Stimulated activated CD8-positive, alpha-beta memory T cell treated with anti-CD3 and anti-CD28 coated beads, Interleukin-4, amount 100 ng/mL, for 48 hours (primary cell): ENCODE results near the gene KLF13.

Experiments
- DNase-seq: peaks from one replicate; pipeline ENCODE4 v3.0.0-alpha.2; 2020

The KLF13 gene

DNA sequence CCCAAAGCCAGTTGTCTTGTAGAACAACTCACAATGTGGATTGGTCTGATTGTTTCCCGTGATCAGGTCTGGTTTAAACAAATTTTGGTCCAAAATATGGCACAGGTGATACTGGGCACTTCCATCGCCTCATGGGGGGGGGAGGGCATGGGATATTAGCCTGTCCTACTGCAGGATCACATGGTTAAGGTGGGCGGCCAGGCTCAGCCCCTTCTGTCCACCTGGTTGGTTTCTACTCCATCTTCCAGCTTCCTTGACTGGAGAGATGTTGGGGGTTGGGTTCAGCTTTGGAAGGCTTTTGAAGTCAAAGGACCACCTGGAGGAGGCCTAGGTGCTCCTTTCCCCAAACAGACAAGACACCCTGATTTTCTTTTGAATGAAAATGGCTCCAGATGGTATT is 7.2 kb downstream of the KLF13 start:
- DNase-seq: no peak

DNA sequence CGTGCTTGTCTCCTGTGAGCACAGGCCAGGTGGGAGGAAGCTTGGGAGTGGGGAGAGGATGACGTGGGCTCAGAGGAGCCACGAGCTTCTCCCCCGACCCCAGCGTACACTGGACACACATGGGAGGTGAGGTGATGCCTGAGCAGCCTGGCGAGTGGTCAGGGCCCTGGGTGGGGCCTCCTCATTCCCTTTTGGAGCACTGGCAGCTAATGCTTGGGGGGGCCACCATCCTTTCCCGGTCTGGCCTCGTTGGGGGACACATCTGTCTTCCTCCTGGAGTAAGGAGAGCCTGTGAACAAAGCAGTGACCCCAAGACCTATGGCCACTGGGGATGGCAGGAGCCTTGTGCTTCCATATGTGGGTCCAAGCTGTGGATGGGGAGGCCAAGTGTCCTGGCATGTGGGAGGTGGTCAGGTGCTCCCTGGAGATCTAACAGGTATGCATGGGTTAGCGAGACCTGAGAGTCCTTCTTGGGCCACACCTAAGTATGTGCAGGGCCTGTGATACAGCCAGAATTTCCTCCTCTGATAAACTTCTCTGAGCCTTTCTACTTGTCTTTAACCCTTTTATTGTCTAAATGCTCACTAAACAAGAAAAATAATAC is 9.5 kb downstream of the KLF13 start:
- DNase-seq: no peak

DNA sequence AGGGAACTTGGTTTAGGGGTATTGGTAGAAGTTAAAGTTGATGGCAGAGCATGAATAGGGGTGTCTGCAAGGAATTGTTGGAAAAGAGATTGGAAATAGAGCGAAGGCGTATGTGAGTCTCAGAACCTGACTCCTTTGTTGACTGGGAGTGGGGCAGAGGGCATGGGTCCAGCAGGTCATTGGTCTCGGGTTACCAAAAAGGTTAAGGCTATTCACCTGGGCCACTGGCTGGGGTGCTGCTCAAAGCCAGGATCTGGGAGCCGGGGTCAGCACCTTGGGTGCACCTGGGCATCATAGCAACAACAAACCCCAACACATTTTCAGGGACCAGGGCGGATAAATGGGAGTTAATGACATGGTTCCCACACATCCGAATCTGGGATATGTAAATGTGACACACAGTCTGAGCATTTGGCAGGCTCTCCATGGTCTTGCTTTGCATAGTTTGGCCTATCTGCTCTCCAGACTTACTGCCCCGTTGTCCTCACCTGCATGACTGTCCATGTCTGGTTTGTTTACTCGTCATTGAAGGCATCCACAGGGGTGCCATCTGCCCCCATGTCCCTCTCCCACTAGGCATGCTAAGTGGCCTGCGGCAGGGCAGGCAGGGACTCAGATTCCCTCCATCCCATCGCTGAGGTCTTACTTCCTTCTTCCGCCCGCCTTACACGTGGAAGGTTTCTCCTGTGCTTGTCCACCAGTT is 10.1 kb downstream of the KLF13 start:
- no peak for DNase-seq

DNA sequence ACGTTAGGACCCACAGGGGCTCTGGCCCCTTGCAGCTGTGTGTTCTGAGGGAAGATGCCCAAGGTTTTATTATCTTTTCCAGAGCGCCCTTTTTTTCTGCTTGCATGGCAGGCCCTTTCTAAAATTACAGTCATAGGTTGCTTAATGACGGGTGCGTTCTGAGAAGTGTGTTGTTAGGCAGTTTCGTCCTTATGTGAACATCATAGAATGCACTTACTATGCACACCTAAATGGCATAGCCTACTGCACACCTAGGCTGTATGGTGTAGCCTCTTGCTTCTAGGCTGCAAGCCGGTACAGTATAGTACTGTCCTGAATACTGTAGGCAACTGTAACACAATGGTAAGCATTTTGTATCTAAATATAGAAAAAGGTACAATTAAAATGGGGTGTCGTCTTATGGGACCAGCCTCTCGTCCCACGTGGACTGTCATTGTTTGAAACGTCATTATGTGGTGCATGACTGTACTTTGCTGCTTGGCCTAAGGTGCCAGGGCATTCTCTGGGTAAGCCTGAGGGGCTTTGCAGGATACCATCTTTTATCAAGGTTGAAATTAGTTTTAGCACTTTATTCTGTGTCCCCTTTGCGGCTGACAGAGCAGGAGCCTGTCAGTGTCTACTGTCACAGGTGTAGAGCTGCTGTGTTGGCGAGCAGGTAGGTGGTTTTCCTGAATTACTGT is 10.9 kb downstream of the KLF13 start:
- no peak for DNase-seq

DNA sequence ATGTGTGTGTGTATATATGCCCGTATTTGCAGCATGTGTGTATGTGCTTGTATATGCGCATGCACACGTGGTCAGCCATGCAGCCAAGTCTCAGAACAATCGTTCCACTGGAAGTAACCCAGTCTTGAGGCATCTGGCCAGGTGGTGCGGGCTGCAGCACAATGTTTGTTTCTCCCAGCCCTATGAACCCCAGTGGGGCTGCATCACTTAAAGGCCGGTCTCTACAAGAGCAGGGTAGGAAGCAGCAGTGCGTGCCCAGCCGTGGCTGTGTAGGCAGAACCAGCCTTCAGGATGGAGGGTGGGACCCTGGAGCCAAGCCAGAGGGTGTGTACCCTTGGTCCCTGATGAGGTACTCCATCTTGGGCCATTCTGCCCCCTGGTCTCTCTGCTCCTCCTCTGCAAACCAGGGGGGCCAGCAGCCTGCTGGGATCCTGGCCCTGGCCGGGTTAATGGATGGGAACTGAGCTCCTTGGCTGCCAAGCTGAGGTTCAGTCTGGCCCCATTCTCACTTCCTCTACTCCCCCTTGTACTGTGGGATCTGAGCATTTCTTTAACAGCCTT is 11.8 kb downstream of the KLF13 start:
- DNase-seq: no peak

DNA sequence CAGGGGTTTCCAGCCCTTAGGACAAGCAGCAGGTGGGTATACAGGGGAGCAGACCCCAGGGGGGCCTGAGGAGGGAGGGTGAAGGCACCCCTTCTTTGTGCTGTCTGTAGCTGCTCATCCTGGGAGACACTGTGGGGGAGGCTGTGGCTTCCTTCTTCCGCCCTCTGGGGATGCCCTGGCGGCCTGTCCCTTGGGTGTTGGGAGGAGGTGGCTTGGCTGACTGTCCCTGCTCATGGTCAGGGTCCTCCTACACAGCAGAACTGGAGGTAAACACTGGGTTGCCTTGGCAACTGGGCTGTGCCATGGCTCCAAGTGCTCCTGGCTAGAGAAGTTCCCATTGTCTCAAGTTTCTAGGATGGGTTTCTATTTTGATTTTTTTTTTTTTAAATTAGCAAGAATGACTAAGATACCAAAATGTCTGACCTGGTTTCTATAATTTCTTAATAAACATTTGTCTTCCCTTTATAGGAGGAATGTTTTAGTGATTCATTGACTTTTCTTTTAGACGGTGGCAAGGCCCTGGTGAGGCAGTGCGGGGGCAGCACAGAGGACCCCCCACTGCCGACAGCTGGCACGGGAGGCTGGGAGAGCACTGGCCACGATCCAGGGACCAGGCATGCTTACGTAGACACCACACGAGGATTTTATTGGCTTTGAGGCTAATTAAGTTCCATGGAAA is 12.4 kb downstream of the KLF13 start:
- DNase-seq: peak; percentile 71

DNA sequence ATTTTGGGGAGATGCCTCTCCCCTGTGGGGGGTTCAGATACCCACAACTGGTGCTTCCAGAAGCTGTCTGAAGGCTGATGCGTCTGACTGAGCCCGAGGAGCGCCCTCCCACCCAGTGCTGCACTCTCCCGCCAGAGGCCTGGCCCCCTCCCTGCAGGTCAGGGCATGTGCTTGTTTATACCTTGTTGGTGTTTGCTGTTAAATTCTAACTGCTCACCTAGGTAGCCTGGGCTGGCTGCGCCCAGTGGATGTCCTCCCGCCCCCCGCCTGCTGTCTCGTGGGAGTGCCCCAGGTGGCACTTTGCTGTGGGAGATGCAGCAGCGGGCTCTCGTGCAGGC is 12.9 kb downstream of the KLF13 start:
- no peak for DNase-seq

DNA sequence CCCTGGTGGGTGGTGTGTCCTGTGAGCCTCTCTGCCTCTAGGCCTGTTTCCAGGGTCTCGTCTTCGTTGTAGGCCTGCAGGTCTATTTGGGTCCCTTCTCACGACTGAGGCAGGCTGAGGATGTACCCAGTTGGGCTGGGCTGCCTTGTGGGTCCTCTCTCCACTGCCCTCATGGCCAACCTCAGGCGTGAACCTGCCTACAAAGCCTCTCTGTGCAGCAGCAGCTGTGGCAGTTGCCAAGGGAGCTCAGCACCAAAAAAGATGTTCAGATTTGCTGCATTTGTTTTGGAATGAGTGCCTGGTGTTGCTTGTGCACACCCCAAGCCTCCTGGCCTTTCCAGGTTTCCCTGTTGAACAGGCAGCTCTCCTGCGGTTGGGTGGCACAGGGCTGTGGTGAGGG is 13.4 kb downstream of the KLF13 start:
- no peak for DNase-seq

DNA sequence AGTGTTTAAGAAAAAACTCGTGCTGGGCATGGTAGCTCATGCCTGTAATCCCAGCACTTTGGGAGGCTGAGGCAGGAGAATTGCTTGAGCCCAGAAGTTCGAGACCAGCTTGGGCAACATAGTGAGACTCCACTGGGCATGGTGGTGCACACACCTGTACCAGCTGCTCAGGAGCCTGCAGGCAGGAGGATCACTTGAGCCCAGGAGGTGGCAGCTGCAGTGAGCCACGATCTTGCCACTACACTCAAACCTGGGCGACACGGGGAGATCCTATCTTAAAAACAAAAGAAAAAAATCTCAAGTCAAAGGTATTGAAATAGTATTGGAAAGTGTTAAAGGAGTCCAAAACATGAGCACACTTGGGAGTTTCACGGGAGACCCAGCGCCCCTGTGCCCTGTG is 14.0 kb downstream of the KLF13 start:
- DNase-seq: no peak

DNA sequence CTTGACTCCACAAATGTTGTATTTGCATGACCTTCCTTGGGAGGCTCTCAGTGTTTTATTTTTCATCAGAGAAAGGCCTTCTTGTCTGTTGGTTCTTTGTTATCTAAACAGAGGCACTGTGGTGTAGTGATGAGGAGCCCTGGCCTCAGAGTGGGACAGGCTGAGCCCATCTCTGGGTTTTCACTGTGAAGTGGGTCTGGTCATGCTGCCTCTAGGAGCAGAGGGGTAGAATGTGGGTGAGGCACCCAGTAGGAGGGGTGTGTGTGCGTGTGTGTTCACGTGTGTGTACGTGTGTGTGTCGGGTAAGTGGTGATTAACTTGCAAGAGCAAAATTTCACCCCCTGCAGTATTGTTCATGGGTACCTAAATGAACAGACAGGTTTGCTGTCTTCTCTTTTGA is 14.4 kb downstream of the KLF13 start:
- DNase-seq: no peak

DNA sequence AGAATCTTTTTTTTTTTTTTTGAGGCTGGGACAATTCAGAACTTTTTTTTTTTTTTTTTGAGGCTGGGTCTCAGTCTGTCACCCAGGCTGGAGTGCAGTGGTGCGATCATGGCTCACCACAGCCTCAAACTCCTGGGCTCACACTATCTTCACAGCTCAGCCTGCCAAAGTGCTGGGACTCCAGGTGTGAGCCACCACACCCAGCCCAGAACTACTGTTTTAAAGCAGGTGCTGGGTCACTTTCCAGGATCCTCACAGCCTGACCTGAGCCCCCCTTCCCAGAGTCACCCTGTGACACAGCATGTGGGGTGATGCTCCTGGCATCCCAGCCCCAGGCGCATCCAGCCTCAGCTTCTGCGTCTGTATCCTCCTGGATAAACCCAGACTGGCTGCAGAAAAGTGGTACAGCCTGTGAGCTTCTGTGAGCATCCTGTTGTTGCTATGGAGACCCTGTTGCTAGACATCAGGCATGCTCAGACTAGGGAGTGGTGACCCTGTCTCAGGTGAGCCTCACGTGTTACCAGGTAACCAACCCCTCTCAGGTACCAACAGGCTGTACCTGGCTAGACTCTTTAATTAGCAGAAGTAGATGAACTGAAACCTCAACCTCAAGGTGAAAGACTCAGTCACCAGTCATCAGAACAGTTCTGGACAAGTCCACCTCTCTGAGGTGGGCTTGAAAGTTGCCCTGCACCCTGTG is 15.0 kb downstream of the KLF13 start:
- no peak for DNase-seq

DNA sequence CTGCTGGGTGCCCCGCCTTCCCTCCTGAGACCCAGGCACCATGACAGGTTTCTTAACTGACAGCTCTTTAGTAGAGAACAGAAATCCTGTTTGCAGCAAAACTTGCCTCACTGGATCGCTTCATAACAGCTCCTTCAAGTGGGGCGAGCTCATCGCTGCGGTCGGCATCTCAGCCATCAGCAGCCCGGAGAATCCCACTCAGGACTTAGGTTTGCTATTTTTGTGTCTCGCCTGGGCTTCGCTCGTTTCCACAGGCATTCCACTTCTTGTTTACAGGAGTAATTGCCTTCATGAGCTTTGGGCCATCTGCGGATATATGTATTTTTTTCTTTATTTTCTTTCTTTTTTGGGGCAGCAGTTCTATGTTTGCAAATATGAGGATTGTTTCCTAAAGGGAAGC is 15.7 kb downstream of the KLF13 start:
- DNase-seq: no peak

DNA sequence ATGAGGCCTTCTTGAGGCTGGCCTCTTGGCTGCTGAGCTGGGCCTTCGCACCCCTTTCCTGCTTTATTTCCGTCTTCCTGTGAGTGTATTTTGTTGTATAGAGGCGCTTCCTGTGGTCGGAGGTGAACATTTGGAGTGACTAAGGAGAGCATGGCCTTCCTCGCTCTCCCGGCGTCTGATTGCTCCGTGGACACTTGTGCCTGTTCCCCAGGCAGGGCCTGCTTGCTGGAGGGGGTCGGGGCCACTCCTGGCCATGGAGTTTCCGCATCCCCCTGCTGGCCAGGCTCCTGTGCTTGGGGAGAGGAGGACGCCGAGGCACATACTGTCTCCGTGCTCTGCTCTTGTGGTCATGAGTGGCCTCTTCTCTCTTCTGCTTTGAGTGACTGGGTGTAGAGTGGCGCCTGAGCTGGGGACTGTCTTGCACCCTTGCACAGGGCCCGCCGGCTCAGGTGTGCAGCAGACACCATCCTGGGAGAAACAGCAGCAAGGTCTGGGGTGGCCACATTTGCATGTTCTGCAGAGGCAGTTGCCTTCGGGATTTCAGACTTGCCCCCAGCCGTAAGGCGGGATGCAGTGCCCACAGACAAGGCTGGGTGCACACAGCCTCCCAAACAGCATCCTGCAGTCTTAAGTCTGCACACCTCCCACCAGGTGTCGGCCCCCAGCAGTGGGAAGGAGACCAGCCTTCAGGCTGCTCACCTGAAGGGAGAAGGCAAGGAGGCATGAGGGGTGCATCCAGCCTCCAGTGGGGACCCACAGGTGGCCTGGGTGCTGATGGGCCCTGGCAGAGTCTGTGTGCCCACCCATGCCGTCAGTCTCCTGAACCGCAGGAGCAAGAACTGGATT is 16.4 kb downstream of the KLF13 start:
- peak; percentile 20 for DNase-seq

DNA sequence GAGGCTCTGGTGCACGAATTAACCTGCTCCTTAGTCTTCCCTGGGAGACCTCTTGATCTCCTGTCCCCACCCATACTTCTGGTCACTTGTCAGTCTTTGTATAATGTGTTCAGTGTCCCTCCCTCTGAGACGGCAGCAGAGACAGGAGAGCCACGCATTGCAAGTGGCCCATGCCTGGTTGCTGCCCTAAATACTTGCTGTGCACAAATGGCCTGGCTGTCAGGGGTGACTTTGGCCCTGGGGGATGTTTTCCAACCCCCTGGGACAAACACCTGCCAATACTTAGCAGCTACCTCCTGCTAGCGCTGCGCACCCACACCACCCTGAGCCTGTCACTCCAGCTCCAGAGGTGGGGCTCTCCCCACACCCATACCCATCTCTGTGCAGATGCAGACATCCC is 17.2 kb downstream of the KLF13 start:
- no peak for DNase-seq

DNA sequence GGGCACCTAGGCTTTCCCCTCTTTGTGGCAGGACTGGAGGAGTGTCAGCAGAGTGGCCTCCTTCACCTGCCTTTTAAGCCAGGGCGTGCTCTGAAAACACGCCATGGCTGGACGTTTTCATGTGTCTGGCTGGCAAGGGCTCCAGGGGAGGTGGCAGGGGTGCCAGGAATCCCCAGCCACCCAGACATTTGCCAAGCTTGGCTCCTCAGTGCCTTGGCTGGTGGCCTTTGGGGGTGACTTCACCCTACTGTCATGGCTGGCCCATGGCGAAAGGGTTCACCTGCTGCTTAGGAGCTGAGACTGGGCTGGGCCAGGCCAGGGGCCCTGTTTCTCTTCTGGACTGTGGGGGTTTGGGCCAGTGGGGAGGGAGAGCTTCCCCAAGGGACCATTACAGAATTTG is 17.6 kb downstream of the KLF13 start:
- no peak for DNase-seq

DNA sequence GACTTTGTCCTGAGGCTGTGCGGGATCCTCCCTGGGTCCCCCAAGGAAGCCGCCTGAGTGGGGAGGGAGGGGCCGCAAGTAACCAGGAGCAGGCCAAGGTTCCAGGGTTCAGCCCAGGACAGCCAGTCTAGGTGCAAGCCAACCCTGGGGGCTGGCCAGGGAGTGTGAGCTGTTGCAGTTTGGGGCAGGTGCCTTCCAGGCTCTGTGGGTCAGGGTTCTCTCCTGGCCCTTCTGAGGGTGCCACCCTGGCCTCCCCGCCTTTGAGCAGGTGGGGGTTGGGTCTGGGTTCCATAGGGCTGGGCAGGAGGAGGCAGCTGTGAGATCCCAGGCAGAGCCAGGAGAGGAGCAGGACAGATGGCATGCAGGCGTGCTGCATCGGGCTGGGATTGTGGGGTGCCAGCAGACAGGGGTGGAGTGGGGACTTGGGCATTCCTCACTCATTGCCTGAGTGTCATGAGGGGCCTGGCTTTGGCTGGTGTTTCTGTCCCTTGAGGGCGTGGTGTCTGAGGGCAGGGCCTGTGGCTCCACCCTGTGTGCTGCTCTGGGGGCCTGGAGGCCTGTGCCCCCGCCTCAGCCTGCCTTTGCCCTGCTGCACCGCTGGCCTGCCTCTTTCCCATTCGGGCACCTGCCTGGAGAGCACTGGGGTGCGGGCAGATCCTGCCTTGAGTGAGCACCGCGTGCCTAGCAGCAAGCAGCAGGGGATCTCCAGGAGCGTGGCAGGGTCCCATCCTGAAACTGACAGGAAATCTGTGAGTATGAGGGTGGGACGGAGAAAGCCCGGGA is 18.4 kb downstream of the KLF13 start:
- peak; percentile 78 for DNase-seq

DNA sequence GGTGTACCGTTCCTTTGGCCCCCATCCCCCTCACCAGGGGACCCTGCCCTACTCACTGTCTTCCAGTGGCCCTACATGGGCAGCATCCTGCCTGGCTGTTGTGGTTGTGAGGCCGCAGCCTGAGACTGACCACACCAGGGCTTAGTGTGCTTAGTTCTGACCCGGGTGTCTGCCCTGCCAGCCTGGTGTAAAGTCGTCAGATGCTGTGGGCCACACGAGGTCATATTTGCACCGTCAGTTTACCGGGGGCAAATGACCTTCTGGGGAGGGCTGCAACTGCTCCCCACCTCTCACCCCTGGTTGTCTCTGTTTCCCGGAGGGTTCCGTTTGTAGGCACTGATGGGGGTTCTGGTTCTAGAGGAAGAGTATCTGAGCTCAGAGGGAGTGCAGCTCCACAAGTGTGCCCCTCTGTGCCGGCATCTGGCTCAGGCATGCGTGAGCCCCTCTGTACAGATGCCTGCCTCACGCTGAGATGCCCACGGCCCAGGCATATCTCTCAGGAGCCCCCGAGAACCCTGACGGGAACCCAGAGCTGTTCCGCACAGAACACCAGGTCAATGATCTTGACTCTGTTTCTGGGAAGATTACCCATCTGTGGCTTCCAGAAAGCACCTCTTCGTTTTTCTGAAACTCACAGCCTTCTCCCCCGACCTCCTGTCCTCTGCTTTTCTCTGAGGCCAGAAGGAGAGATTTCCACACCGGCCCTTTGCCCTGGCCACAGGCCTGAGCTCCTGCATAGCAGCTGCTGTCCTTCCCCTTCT is 19.2 kb downstream of the KLF13 start:
- DNase-seq: peak; percentile 67

DNA sequence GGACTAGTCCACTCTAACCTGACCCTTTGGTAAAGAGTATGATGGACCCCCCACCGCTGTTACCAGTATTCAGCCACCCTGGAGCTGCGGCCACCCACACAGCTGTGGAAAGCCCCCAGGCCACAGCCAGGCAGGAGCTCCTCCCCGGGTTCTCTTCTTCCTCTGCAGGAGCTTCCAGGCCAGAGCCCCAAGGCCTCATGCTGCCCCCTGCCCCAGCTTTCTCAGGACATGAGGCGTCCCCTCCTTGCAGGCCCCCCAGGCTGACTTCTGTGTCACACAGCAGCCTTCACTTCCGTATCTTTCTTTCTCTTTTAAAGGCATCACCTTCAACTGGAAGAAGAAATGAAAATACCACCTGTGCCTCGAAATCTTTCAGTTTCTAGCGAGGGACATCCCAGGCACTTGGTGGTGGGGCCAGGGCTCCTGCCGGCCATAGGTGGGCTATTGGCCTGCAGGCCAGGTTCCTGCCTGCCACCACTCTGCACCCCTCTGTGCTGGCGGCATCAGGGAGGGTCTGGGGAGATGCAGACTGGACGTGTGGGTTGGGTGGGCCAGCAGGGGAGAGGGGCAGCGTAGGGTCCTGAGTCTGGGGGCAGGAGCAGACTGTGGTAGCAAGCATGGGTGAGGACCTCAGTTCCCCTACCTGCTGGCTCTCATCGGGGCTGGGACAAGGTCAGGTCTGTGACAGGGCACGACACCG is 19.9 kb downstream of the KLF13 start:
- DNase-seq: peak; percentile 69

DNA sequence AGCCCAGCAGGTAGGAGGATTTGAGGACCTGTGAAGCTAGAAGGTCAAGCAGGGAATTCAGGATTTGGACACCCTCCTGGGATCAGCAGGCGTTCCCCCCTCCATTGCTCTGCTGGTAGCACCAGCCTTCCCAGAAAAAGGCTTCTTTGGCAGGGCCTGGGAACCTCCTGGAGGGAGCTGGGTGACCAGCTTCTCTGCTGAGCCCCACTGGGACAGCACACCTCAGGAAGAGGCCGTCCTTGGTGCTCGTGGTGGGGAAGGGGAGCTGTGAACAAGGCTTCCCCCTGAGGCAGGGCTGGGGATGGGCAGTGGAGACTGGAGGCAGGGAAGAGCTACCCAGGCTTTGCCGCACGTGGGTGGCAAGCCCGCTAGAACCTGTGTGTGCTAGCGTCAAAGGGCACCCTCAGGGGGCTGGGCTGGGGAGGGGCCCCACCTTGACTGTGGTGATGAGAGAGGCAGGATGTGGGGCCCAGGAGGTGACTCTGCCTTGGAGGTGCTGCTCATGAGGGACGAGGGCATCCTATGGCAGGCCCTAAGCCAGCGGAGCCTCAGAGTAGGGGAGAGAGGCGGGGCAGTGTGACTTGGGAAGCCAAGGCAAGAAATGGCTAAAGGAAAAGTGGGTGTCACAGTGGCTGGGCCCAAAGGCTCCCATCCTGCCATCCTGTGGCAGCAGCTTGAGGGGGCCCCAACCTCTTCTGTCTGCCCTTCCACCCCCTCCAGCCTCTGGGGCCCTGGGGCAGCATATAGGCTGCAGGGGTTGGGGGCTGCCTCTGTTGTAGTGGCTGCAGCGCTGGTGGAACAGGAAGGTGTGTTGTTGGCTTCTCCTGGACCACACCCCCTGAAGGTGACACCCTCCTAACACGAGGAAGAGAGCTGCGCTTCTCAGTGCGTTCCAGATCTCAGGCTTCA is 20.7 kb downstream of the KLF13 start:
- DNase-seq: peak; percentile 88
